Measurements from ENCODE around the gene ACOT2. TPM values are rescaled to one million over a fixed set of nuclear protein-coding genes. Genes with fewer than 3 reads are reported as not detected.
"Not testable (repeated sequence)": the region's sequence is repeated elsewhere in the genome, so short reads cannot be mapped to it uniquely, and the experiment has no call there.

Gene ACOT2
- total and polyA plus RNA-seq, 4 experiments from 2014 or later, result 9.4 to 36.4 (median 17.4) TPM

DNA sequence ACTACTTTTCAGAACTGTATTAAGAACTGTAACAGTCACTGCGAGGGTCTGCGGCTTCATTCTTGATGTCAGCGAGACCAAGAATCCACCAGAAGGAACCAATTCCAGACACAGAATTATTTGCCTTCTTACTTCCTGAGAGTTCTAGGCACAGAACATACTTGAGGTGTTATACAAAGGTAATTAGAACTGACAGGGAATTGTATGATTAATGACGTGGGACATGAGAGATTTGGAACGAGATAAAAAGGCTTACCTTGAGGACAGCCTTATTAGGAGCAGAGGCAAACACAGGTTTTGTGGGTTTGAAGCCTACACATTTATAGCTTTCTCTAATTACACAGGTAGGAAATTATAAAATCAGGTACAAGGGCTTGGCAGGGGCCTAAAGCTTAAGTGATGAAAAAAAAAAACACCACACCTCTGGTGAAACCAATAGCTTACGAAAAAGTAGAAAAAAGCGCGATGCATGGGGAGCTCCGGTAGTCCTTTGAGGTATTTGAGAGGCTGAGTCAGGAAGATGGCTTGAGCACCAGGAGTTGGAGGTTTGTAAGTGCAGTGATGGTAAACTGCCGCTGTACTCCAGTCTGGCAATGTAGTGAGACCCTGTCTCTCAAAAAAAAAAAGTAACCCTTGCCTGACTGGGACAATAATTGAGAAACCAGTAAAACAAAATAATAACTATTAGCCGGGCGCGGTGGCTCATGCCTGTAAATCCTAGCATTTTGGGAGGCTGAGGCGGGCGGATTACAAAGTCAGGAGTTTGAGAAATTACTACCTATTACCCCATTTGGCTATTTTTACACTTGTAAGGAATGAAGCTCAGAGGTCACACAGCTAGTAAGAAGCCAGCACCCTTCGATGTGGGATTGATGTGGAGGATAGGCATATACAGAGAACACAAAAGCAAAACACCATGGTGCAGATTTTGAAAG, 795 bp upstream of the ACOT2 start:
- H3K4me3 Mint-ChIP-seq, result peak overlapping the region; percentile 81 to 96 (median 94)
- Histone ChIP-seq H3K36me3 (ENCODE audit: insufficient read depth, low read length) (no peaks in the 10 kb centered on the region), H3K4me3 (ENCODE audit: low read length in 2 of 2) (peak overlapping the region; percentile 57 to 63), H3K27ac (ENCODE audit: low read depth, low read length) (peak overlapping the region; percentile 72), H3K4me1 (ENCODE audit: insufficient read depth, low read length) (peaks cover 46% of the 10 kb centered on the region), H3K9me3 (ENCODE audit: control insufficient read depth in 1 of 2, low read length in 2 of 2) (no peaks in the 10 kb centered on the region), H3K27me3 (ENCODE audit: insufficient read depth, low read length) (no peaks in the 10 kb centered on the region)
- ChIA-PET POLR2A (ENCODE audit: partially characterized antibody) (interaction anchor here (0.6 to 4.8 kb wide), 25 partner anchors 12 to 451 kb away, joined by 3 to 71 read pairs (median 4); partner anchors contain the start of genes ACOT4, ACOT6, BBOF1 and DNAL1), CTCF (ENCODE audit: partially characterized antibody) (interaction anchor here (0.7 to 5.5 kb wide), 15 partner anchors 10 to 273 kb away, joined by 3 to 90 read pairs (median 4); partner anchors contain the start of genes ACOT4 and ACOT6)
- DNase-seq, result peak in 3 of 5 donors; percentile 3 to 55 (median 6)
- H3K36me3 Mint-ChIP-seq, result peaks cover 21 to 26% of the 10 kb centered on the region in 2 donors
- intact Hi-C loops (cut with micrococcal nuclease), result no loop called here
- H3K4me1 Mint-ChIP-seq, result peaks cover 27 to 55% (median 42%) of the 10 kb centered on the region in 4 donors
- H3K27ac Mint-ChIP-seq, result peak overlapping the region; percentile 91 to 98 (median 95)
- no peaks in the 10 kb centered on the region for H3K9me3 Mint-ChIP-seq
- no peaks in the 10 kb centered on the region for H3K27me3 Mint-ChIP-seq

DNA sequence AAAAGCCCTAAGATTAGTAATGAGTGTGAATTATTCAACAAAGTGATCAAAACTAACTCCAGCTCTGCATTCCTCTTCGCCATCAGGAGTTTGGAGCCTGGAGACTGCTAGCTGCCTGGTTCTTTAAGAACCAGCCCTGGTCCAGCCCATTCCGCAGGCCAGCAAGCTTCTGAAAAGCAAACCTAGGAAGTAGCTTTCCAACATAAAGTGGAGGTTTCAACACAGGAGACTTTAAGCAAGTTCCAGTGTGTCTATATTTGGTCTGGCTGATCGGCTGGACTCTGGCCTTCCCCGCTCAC, 178 bp upstream of the ACOT2 start:
- not testable (repeated sequence) for DNase-seq; H3K9me3 ChIP-seq (ENCODE audit: control insufficient read depth in 1 of 2, low read length in 2 of 2); H3K27me3 Mint-ChIP-seq; H3K27me3 ChIP-seq (ENCODE audit: insufficient read depth, low read length); H3K36me3 ChIP-seq (ENCODE audit: insufficient read depth, low read length); H3K9me3 Mint-ChIP-seq
- POLR2A ChIA-PET (ENCODE audit: partially characterized antibody), result interaction anchor here (0.5 to 4.8 kb wide), 24 partner anchors 12 to 450 kb away, joined by 3 to 71 read pairs (median 4); partner anchors contain the start of genes ACOT4, ACOT6, BBOF1 and DNAL1
- intact Hi-C loops (cut with micrococcal nuclease), result loop anchor here (1.0 kb wide), 4 partner anchors 23 to 78 kb away; partner anchors contain the start of gene ACOT6
- Histone ChIP-seq H3K27ac (ENCODE audit: low read depth, low read length) (peak overlapping the region; percentile 72), H3K4me1 (ENCODE audit: insufficient read depth, low read length) (peaks cover 46% of the 10 kb centered on the region), H3K4me3 (ENCODE audit: low read length in 2 of 2) (peak overlapping the region; percentile 57 to 63)
- CTCF ChIA-PET (ENCODE audit: partially characterized antibody), result interaction anchor here (0.7 to 5.5 kb wide), 15 partner anchors 10 to 274 kb away, joined by 3 to 90 read pairs (median 5); partner anchors contain the start of genes ACOT4 and ACOT6
- Mint-ChIP-seq H3K4me1 (peaks cover 27 to 55% (median 42%) of the 10 kb centered on the region in 4 donors), H3K4me3 (peak overlapping the region; percentile 81 to 96 (median 94)), H3K36me3 (peaks cover 24 to 30% of the 10 kb centered on the region in 2 donors), H3K27ac (peak overlapping the region; percentile 91 to 98 (median 95))

DNA sequence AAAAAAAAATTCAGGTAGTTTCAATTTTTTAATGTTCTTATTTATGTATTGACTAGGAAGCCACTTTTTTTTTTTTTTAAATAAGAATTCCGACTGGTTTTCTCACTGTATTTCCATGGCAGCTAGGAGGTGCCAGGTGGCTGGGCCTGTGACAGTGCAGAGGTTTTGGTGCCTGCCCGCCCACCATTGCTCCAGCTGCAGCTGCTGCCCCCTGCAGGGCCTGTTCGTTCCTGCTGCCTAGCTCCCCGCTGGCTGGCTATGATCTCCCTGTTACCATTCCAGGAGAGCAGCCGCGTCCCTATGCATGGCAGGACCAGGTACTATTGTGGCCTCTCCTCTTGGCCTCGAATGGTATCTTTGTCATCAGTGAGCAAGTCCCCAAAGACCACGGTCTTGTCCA, 1.9 kb downstream of the ACOT2 start:
- POLR2A ChIA-PET (ENCODE audit: partially characterized antibody), result interaction anchor here (0.6 to 4.8 kb wide), 10 partner anchors 22 to 448 kb away, joined by 3 to 71 read pairs (median 8); partner anchors contain the start of genes ACOT4, ACOT6, BBOF1 and ENTPD5
- CTCF ChIA-PET (ENCODE audit: partially characterized antibody), result interaction anchor here (0.7 to 5.5 kb wide), 20 partner anchors 7 to 548 kb away, joined by 3 to 90 read pairs (median 5); partner anchors contain the start of genes ACOT4, ACOT6, PTGR2 and RIOX1
- peak overlapping the region in 7 of 8 donors; percentile 41 to 94 (median 67) for H3K4me3 Mint-ChIP-seq
- H3K36me3 Mint-ChIP-seq, result peaks cover 20 to 25% of the 10 kb centered on the region in 2 donors
- H3K4me1 Mint-ChIP-seq, result peaks cover 19 to 43% (median 33%) of the 10 kb centered on the region in 4 donors
- H3K9me3 Mint-ChIP-seq; intact Hi-C loops (cut with micrococcal nuclease); H3K36me3 ChIP-seq (ENCODE audit: insufficient read depth, low read length); H3K4me3 ChIP-seq (ENCODE audit: low read length in 2 of 2); H3K27me3 ChIP-seq (ENCODE audit: insufficient read depth, low read length); H3K27ac ChIP-seq (ENCODE audit: low read depth, low read length); H3K9me3 ChIP-seq (ENCODE audit: control insufficient read depth in 1 of 2, low read length in 2 of 2); H3K27me3 Mint-ChIP-seq: not testable (repeated sequence)
- DNase-seq, result peak; percentile 58 to 71 (median 65)
- H3K27ac Mint-ChIP-seq, result peak overlapping the region in 6 of 7 donors; percentile 35 to 98 (median 47)
- peaks cover 35% of the 10 kb centered on the region for H3K4me1 ChIP-seq (ENCODE audit: insufficient read depth, low read length)

DNA sequence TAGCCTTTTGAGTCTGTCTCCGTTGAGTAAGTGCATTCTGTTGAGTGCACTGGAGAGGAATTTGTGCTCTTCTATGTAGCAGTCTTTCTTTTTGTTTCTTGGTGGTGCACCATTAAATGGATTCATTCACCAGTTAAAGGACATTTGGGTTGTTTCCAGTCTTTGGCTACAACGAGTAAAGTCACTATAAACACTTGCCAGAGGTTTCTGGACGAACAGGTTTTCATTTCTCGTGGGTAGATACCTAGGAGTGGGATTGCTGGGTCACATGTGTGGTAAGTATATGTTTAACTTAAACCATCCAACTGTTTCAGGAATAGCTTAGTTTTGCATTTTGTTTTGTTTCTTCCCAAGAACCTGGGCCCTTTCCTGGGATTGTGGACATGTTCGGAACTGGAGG, 4.0 kb downstream of the ACOT2 start:
- H3K27ac Mint-ChIP-seq, result peak overlapping the region in 1 of 7 donors; percentile 22
- H3K27me3 Mint-ChIP-seq; H3K4me3 Mint-ChIP-seq; H3K36me3 ChIP-seq (ENCODE audit: insufficient read depth, low read length); intact Hi-C loops (cut with micrococcal nuclease); DNase-seq; H3K27me3 ChIP-seq (ENCODE audit: insufficient read depth, low read length); CTCF ChIA-PET (ENCODE audit: partially characterized antibody); H3K9me3 Mint-ChIP-seq; H3K27ac ChIP-seq (ENCODE audit: low read depth, low read length); H3K9me3 ChIP-seq (ENCODE audit: control insufficient read depth in 1 of 2, low read length in 2 of 2); H3K4me3 ChIP-seq (ENCODE audit: low read length in 2 of 2); POLR2A ChIA-PET (ENCODE audit: partially characterized antibody): not testable (repeated sequence)
- peaks cover 23% of the 10 kb centered on the region for H3K4me1 ChIP-seq (ENCODE audit: insufficient read depth, low read length)
- H3K36me3 Mint-ChIP-seq, result peaks cover 13 to 26% of the 10 kb centered on the region in 2 donors
- peaks cover 9 to 27% (median 18%) of the 10 kb centered on the region in 4 donors for H3K4me1 Mint-ChIP-seq

DNA sequence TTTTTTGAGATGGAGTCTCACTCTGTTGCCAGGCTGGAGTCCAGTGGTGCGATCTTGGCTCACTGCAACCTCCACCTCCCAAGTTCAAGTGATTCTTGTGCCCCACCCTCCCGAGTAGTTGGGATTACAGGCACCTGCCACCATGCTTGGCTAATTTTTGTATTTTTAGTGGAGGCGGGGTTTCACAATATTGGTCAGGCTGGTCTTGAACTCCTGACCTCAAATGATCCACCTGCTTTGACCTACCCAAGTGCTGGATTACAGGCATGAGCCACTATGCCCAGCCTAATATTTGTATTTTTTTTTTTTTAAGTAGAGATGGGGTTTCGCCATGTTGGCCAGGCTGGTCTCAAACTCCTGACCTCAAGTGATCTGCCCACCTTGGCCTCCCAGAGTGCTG, 4.7 kb downstream of the ACOT2 start:
- H3K27me3 Mint-ChIP-seq; H3K4me3 Mint-ChIP-seq; H3K36me3 ChIP-seq (ENCODE audit: insufficient read depth, low read length); H3K27me3 ChIP-seq (ENCODE audit: insufficient read depth, low read length); DNase-seq; H3K9me3 ChIP-seq (ENCODE audit: control insufficient read depth in 1 of 2, low read length in 2 of 2); POLR2A ChIA-PET (ENCODE audit: partially characterized antibody); CTCF ChIA-PET (ENCODE audit: partially characterized antibody); H3K4me3 ChIP-seq (ENCODE audit: low read length in 2 of 2); intact Hi-C loops (cut with micrococcal nuclease); H3K27ac ChIP-seq (ENCODE audit: low read depth, low read length); H3K9me3 Mint-ChIP-seq: not testable (repeated sequence)
- H3K27ac Mint-ChIP-seq, result peak overlapping the region in 1 of 7 donors; percentile 55
- peaks cover 13 to 28% of the 10 kb centered on the region in 2 donors for H3K36me3 Mint-ChIP-seq
- peaks cover 16% of the 10 kb centered on the region for H3K4me1 ChIP-seq (ENCODE audit: insufficient read depth, low read length)
- H3K4me1 Mint-ChIP-seq, result peaks cover 3 to 20% (median 12%) of the 10 kb centered on the region in 4 donors

DNA sequence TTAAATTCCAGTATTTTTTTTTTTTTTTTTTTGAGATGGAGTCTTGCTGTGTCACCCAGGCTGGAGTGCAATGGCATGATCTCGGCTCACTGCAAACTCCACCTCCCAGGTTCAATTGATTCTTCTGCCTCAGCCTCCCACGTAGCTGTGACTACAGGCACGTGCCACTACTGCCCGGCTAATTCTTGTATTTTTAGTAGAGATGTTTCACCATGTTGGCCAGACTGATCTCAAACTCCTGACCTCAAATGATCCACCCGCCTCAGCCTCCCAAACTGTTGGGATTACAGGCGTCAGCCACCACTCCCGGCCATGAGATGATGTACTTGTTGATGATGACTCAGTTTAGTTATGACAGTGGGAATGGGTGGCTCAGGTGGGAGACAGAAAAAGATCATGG, 5.2 kb downstream of the ACOT2 start:
- H3K27me3 ChIP-seq (ENCODE audit: insufficient read depth, low read length); DNase-seq; H3K4me3 Mint-ChIP-seq; intact Hi-C loops (cut with micrococcal nuclease); CTCF ChIA-PET (ENCODE audit: partially characterized antibody); H3K9me3 ChIP-seq (ENCODE audit: control insufficient read depth in 1 of 2, low read length in 2 of 2); POLR2A ChIA-PET (ENCODE audit: partially characterized antibody); H3K9me3 Mint-ChIP-seq; H3K36me3 ChIP-seq (ENCODE audit: insufficient read depth, low read length); H3K27ac ChIP-seq (ENCODE audit: low read depth, low read length); H3K4me3 ChIP-seq (ENCODE audit: low read length in 2 of 2); H3K27me3 Mint-ChIP-seq: not testable (repeated sequence)
- peak overlapping the region in 2 of 7 donors; percentile 29 to 55 for H3K27ac Mint-ChIP-seq
- H3K4me1 Mint-ChIP-seq, result peaks cover 3 to 15% (median 10%) of the 10 kb centered on the region in 4 donors
- peaks cover 13 to 28% of the 10 kb centered on the region in 2 donors for H3K36me3 Mint-ChIP-seq
- H3K4me1 ChIP-seq (ENCODE audit: insufficient read depth, low read length), result peaks cover 14% of the 10 kb centered on the region

DNA sequence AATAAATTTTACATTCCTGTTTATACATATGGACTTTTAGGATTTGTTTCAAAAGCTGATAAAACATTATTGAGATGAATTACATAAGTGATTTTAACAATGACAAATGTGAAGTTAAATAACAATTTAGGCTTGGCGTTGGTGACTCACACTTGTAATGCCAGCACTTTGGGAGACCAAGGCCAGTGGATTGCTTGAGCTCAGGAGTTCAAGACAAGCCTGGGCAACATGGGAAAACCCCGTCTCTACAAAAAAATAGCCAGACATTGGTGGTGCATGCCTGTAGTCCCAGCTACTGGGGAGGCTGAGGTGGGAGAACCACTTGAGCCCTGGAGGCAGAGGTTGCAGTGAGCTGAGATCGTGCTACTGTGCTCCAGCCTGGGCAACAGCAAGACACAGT, 7.4 kb downstream of the ACOT2 start:
- H3K4me1 ChIP-seq (ENCODE audit: insufficient read depth, low read length), result peaks cover 1% of the 10 kb centered on the region
- Mint-ChIP-seq H3K9me3 (no peaks in the 10 kb centered on the region), H3K27me3 (no peaks in the 10 kb centered on the region), H3K4me1 (no peaks in the 10 kb centered on the region), H3K27ac (no peak overlapping the region), H3K4me3 (no peak overlapping the region), H3K36me3 (peaks cover 19 to 28% of the 10 kb centered on the region in 2 donors)
- H3K36me3 ChIP-seq (ENCODE audit: insufficient read depth, low read length), result peaks cover 3% of the 10 kb centered on the region
- H3K9me3 ChIP-seq (ENCODE audit: control insufficient read depth in 1 of 2, low read length in 2 of 2), result no peaks in the 10 kb centered on the region
- no peak overlapping the region for H3K27ac ChIP-seq (ENCODE audit: low read depth, low read length)
- H3K4me3 ChIP-seq (ENCODE audit: low read length in 2 of 2), result no peak overlapping the region
- intact Hi-C loops (cut with micrococcal nuclease), result no loop called here
- H3K27me3 ChIP-seq (ENCODE audit: insufficient read depth, low read length), result no peaks in the 10 kb centered on the region
- ChIA-PET POLR2A (ENCODE audit: partially characterized antibody) (no interaction called here), CTCF (ENCODE audit: partially characterized antibody) (interaction anchor here (0.7 kb wide), 1 partner anchor 43 kb away, joined by 4 read pairs; no protein-coding TSS in a partner anchor)
- DNase-seq, result no peak

All from CD4-positive, alpha-beta memory T cell (primary cell).